ENCODE results near the gene CPLX3.

The CPLX3 gene

GRCh38 chr15:74802290-74802689 lies 24.1 kb upstream of the CPLX3 start:
- DNase-seq (ENCODE audit: low read depth in 2 of 2, low spot score in 1 of 2), result no peak

DNA sequence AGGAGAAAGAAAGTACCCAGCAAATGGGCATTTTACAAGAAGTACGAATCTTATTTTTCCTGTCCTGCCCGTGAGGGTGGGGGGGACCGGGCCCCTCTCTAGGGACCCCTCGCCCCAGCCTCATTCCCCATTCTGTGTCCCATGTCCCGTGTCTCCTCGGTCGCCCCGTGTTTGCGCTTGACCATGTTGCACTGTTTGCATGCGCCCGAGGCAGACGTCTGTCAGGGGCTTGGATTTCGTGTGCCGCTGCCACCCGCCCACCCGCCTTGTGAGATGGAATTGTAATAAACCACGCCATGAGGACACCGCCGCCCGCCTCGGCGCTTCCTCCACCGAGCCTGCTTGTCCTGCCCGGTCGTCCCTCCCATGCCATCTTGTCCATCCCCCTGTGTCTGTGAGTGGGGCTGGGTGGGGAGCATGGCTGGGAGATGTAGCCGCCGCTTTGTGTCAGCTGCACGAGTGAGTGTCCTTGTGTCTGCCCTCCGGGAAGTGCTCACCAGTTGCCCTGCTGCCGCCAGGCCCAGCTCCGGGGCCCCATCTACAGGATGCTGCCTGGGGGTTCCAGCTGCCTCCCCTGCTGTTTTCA lies 23.5 kb upstream of the CPLX3 start:
- no peak for DNase-seq (ENCODE audit: low read depth in 2 of 2, low spot score in 1 of 2)

- DNase-seq (ENCODE audit: low read depth in 2 of 2, low spot score in 1 of 2), result no peak
These were observed 21.5 kb upstream of the CPLX3 start for GRCh38 chr15:74804935-74805334.

- DNase-seq (ENCODE audit: low read depth in 2 of 2, low spot score in 1 of 2), result no peak
These were observed 19.1 kb upstream of the CPLX3 start for GRCh38 chr15:74807282-74807681.

DNA sequence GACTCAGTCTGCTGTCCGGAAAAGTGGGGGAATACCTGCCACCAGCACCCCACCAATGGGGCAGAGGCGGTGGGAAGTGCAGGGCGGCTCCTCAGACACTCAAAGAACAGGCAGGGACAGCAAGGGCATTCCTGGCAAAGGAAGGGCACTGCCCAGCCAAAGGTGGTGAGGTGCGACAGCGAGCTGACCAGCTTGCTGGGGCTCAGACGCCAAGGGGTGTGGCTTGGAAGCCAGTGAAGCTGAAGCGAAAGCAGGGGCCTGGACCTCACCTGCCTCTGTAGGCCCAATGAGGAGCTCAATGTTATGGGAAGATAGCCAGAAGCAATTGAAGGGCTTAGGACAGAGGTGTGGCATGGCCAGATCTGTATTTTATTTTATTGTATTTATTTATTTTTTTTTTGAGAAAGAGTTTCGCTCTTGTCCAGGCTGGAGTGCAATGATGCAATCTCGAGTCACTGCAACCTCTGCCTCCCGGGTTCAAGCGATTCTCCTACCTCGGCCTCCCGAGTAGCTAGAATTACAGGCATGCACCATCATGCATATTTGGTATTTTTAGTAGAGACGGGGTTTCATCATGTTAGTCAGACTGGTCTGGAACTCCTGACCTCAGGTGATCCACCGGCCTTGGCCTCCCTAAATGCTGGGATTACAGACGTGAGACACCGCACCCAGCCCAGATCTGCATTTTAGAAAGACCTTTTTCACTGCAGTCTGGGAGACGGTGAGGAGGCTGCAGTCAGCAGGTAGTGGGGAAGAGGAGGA lies 18.2 kb upstream of the CPLX3 start:
- no peak for DNase-seq (ENCODE audit: low read depth in 2 of 2, low spot score in 1 of 2)

DNA sequence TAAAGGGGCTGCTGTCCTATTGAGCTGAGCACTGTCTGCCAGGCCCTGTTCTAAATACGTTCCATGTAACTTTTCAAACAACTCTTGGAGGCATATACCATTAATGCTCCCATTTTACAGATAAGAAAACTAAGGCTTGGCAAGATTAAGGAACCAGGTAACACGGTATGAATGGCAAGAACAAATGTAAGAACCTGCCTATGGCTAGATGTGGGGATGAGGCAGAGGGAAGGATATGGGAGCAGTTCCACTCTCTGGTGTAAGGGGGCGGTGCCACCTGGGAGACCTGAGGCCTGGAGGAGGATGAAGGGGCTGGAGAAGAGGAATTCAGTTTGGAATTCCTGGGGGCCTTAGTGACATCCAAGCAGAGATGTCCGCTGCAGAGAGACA lies 17.6 kb upstream of the CPLX3 start:
- no peak for DNase-seq (ENCODE audit: low read depth in 2 of 2, low spot score in 1 of 2)

DNA sequence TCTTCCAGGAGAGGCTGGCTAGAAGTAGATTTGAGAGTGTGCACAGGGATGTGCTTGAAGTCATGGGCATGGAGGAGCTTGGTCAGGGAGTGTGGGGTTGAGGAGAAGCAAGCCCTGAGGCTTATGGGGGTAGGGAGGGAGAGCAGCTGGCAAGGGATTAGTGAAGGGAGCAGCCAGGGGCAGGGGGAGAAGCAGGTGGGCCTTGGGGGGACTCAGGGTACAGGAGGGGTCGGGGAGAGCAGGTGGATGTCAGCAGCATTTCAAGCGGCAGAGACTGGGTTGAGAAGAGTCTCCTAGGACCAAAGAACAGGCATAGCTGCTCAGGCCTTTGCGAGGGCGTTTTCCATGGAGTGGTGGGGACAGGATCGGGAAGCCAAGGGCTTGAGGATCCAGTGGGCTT lies 17.2 kb upstream of the CPLX3 start:
- DNase-seq (ENCODE audit: low read depth in 2 of 2, low spot score in 1 of 2), result no peak

GRCh38 chr15:74809956-74810355 lies 16.5 kb upstream of the CPLX3 start:
- DNase-seq (ENCODE audit: low read depth in 2 of 2, low spot score in 1 of 2), result no peak

- no peak for DNase-seq (ENCODE audit: low read depth in 2 of 2, low spot score in 1 of 2)
These were observed 13.9 kb upstream of the CPLX3 start, which contains the start of gene LMAN1L for GRCh38 chr15:74812533-74812932. LMAN1L (plus strand) TSS chr15:74812835; CDS start chr15:74812855, 20 bp downstream.

GRCh38 chr15:74815121-74815934 lies 11.1 kb upstream of the CPLX3 start:
- DNase-seq (ENCODE audit: low read depth in 2 of 2, low spot score in 1 of 2), result no peak

- DNase-seq (ENCODE audit: low read depth in 2 of 2, low spot score in 1 of 2), result no peak
These were observed 10.5 kb upstream of the CPLX3 start for GRCh38 chr15:74815961-74816360.

- no peak for DNase-seq (ENCODE audit: low read depth in 2 of 2, low spot score in 1 of 2)
These were observed 9.6 kb upstream of the CPLX3 start for GRCh38 chr15:74816624-74817369.

DNA sequence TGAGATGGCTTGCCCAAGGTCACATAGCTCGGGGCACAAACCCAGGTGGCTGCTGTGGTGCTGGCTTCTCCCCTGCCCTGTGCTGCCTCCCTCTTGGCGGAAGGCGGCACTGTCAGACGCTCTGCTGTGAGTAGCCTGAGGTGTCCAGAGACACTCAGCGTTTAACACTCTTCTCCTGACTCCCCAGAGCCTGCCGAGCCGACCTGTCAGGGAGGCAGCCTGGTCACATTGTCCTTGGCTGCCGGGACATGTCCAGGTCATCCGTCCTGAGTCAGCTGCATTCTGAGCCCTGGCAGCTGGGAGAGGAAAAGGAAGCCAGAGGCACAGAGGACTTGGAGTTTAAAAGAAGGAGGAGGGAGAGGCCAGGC lies 9.1 kb upstream of the CPLX3 start:
- no peak for DNase-seq (ENCODE audit: low read depth in 2 of 2, low spot score in 1 of 2)

DNA sequence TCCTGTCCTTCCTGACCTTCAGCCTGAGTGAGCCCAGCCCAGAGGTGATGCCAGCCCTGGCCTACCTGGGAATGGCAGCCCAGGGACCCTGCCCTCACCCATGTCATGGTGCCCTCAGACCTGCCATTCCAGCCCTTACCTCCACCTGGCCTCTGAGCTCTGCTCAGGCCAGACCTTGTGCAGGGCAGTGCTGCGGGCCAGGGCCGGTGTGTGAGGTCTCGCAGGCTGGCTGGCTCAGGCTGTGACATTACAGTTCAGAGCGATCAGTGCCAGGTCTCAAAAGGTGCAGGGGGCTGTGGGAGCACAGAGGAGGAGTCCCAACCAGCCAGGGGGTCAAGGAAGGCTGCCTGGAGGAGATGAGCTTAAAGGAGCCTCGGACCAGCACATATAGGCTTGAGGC lies 6.4 kb upstream of the CPLX3 start:
- no peak for DNase-seq (ENCODE audit: low read depth in 2 of 2, low spot score in 1 of 2)

DNA sequence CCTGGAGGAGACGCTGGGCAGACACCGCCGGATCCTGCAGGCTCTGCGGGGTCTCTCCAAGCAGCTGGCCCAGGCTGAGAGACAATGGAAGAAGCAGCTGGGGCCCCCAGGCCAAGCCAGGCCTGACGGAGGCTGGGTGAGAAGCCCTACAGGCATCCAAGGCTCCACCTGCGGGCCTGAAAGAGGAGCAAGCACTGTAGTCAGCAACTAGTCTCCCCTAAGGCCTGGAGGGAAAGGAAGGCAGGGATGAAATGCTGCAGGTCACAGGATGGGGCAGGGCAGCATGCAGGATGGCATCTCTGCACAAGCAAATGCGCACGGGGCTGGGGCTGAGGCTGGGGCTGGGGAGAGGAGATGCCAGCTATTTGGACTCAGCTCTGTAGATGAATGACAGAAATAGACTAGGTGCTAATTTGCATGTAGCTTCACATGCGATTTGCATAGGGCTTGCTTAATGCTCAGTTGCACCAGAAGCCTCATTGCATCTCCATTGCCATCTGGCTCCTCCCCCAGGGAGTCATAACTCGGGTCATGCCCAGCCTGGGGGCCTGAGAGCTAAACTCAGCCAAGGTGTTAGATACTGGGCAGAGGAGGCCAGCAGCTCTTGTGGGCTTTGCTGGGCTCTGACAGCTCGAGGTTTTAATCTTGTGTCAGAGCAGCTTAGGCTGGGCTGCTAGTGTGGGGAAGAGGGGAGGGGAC lies 5.2 kb upstream of the CPLX3 start:
- DNase-seq (ENCODE audit: low read depth in 2 of 2, low spot score in 1 of 2), result no peak

DNA sequence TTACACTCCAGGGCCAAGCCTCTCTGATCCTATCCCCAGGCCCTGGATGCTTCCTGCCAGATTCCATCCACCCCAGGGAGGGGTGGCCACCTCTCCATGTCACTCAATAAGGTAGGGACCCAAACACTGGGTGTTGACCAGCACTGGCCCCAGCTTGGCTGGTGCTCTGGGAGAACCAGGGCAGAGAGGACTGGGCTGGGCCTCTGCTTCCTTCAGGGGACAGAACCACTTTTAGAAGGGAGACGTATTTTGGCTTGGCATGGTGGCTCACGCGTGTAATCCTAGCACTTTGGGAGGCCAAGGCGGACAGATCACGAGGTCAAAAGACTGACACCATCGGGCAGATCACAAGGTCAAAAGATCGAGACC lies 4.7 kb upstream of the CPLX3 start:
- no peak for DNase-seq (ENCODE audit: low read depth in 2 of 2, low spot score in 1 of 2)

DNA sequence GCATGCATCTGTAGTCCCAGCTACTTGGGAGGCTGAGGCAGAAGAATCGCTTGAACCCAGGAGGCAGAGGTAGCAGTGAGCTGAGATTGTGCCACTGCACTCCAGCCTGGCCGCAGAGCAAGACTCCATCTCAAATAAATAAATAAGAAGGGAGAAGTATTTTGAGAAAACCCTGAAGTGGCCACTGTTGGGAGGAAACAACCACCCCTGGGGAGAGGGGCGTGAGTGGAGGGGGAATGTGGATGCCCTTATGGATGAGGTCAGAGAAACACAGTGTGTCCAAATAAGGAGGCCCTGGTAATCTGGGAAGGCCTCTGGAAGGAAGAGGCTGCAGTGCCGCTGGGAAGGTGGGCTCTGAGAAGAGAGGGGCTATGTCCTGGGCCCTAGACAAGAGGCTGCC lies 4.2 kb upstream of the CPLX3 start:
- DNase-seq (ENCODE audit: low read depth in 2 of 2, low spot score in 1 of 2), result no peak

- DNase-seq (ENCODE audit: low read depth in 2 of 2, low spot score in 1 of 2), result no peak
These were observed 3.1 kb upstream of the CPLX3 start for GRCh38 chr15:74823324-74823723.

GRCh38 chr15:74824976-74825375 lies 1.5 kb upstream of the CPLX3 start:
- no peak for DNase-seq (ENCODE audit: low read depth in 2 of 2, low spot score in 1 of 2)

DNA sequence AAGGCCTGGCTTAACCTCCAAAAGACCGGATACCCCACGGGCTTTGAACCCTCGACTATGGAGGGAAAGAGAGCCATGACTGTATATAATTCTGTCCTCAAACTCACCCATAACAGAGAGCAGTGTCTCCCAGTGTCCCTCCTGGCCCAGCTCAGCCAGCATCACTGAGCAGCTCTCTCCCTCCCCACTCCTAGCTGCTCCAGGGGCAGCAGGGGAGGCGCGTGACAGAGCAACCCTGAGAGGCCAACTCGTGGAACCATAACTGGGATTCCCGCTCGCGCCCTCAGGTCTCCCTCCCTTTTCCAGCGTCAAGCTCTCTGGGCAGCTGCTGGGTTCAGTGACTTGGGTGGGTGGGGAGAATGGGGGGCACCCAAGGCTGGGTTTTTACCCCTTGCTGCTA lies 561 bp upstream of the CPLX3 start:
- DNase-seq (ENCODE audit: low read depth in 2 of 2, low spot score in 1 of 2), result no peak

GRCh38 chr15:74826921-74827320 lies 494 bp downstream of the CPLX3 start:
- DNase-seq (ENCODE audit: low read depth in 2 of 2, low spot score in 1 of 2), result no peak
